ENCODE data around the gene AADACL3.
"Not testable (repeated sequence)": the region's sequence is repeated elsewhere in the genome, so short reads cannot be mapped to it uniquely, and the experiment has no call there.

Gene AADACL3, protein sequence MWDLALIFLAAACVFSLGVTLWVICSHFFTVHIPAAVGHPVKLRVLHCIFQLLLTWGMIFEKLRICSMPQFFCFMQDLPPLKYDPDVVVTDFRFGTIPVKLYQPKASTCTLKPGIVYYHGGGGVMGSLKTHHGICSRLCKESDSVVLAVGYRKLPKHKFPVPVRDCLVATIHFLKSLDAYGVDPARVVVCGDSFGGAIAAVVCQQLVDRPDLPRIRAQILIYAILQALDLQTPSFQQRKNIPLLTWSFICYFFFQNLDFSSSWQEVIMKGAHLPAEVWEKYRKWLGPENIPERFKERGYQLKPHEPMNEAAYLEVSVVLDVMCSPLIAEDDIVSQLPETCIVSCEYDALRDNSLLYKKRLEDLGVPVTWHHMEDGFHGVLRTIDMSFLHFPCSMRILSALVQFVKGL

DNA sequence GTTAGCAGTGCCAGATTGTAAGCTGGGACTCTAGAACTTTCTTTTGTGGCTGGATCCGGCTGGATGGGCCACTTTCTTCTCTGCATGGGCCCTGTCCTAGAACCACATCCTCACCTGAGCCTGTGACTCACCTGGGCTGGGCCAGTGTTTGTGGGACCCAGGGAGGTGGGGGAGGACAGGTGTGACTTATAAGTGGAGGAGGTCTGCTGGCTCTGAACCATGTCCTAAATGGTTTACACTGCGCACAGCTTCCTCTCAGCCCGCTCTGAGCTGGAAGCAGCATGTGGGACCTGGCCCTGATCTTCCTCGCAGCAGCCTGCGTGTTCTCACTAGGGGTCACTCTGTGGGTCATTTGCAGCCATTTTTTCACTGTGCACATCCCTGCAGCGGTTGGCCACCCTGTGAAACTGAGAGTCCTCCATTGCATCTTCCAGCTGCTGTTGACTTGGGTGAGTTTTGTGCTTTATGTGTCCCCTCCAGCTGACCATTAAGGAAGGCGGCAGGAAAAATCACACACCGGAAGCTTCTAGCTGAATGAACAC lies at the start of gene AADACL3:
TSS of gene AADACL3 (plus strand) at position 215 of the 542 bp plus-strand sequence. CDS start at position 282, 67 bp downstream.
- DNase-seq: no peak

GRCh38 chr1:12666141-12666735 lies 49.7 kb upstream of the AADACL3 start:
- no peak for DNase-seq

DNA sequence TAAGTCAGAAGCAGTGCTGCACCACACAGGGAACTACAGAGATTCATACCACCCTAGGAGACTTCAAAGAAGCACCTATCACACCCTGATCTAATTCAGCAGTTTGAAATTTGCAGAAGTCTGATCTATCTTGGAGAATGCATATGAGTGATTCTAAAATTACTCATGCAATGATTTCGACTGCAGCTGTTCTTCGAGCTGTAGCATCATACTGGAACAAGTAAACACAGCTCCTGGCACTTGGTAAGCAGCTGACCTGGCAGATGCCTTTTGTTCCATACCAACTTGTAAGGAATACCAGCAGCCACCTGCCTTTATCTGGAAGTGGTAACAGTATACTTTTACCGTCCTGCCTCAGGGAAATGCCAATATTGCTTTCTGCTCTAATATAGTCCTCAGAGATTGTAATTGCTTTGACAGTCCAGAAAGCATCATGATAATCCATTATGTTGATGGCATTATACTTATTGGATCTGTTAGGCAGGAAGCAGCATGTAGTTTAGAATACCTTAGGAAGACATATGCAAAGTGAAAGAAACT lies 46.3 kb upstream of the AADACL3 start:
- no peak for DNase-seq

DNA sequence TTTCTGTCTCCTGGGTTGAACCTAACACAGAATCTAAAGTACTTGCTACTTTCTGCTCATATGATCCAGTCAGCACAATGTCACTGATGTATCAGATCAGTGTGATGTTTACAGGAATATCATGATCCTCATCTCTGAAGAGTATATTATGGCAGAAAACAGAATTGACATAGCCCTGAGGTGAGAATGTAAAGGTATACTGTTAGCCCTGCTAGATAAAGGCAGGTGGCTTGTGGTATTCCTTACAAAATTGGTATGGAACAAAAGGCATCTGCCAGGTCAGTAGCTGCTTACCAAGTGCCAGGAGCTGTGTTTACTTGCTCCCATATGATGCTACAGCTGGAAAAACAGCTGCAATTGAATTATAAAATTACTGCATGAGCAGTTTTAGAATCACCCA lies 41.6 kb upstream of the AADACL3 start:
- no peak for DNase-seq

DNA sequence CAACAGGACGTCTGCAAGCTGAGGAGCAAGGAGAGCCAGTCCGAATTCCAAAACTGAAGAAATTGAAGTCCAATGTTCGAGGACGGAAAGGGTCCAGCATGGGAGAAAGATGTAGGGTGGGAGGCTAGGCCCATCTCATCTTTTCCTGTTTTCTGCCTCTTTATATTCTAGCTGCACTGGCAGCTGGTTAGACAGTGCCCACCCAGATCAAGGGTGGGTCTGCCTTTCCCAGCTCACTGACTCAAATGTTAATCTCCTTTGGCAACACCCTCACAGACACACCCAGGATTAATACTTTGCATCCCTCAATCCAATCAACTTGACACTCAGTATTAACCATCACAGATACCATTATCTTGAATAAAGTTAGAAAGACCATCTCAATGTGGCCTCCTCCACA lies 39.8 kb upstream of the AADACL3 start:
- not testable (repeated sequence) for DNase-seq

DNA sequence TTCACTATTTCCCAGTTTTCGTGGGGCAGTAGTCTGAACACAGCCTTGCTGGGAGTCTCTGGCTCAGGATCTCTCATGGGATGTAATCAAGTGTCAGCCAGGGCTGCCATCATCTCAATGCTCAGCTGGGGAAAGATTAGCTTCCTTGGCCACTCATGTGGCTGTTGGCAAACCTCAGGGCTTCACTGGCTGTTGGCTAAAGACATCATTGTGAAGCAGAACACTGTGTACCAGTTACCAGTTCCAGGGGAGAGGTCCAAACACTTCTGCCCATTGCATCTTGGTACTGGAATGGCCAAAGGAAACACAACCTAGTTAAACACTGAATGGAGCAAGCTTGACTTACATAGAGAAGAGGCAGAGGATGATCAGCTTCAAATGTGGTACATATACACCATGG lies 38.3 kb upstream of the AADACL3 start:
- DNase-seq: no peak

DNA sequence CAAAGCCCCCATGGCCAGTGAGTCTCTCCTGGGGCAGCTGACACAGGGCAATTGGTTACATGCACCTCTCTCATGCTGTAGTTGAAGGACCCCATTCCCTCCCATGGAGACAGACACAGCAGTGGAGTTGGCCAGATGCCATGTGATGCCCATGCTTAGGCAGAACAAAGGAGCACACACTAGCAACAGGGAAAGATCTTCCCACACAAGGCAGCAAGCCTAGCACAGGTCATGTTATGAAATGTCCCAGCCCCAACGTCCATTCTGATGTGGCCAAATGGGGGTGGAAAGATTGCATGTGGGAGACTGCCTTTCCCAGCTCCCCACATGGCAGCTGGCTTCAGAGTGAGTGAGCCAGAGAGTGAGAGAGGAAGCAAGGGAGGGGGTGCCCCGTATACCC lies 37.6 kb upstream of the AADACL3 start:
- no peak for DNase-seq

- DNase-seq: no peak
Observed at GRCh38 chr1:12678820-12679219, 37.1 kb upstream of the AADACL3 start.

- no peak for DNase-seq
Observed at GRCh38 chr1:12690156-12690555, 25.8 kb upstream of the AADACL3 start.

DNA sequence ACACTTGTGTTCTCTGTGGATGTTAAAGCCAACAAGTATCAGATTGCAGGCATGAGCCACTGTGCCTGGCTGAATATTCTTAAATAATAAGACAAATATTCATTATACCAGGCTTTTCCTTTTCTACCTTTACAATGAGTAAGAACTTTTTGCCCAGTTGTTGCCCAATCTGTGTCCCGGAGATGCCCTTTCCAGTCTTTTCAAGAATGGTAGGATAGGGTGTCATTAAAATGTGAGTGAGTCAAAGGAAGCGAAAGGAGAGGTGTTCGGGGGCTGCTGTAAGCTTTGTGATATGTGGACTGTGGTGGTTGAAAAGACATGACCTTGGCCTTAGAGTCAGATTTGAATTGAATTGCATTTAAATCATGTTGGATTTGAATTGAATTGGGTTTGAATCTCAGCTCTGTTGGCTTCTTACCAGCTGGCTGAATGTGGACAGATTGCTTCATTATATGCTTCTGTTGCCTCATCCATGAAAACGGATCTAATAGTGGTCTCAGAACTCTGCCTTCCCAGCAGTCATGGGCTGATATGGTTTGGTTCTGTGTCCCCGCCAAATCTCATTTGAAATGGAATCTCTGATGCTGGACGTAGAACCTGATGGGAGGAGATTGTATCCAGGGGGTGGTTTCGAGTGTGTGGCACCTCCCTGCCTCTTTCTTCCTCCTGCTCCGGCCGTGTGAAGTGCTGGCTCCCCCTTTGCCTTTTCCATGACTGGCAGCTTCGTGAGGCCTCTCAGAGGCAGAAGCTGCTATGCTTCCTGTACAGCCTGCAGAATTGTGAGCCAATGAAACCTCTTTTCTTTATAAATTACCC lies 22.7 kb upstream of the AADACL3 start:
- DNase-seq: no peak

- no peak for DNase-seq
Observed at GRCh38 chr1:12696658-12697057, 19.3 kb upstream of the AADACL3 start.

- no peak for DNase-seq
Observed at GRCh38 chr1:12697397-12697796, 18.5 kb upstream of the AADACL3 start.

DNA sequence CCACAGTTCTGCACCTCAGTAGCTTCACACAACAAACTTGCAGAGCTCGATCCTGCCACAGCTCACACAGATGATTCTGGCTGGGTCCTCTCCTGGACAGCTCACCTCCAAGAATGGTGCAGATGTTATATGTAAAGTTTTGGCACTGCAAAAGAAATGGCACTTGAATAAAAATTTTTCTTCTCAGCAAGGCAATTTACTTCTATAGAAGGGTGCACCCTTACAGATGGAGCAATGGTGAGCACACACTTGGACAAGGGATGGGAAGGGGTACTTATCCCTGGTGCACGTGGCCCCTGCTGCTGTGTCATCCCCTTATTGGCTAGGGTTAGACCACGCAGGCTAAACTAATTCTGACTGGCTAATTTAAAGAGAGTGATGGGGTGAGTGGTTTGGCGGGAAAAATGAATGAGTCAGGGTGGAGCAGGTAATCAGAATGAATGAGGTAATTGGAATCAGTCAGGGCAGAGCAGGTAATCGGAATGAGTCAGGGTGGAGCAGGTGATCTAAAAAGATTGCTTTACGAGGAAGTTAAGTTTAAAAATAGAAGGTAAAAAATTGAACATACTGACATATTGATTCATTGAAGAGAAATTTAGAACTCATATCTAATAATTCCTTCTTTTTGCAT lies 12.0 kb upstream of the AADACL3 start:
- DNase-seq: no peak

DNA sequence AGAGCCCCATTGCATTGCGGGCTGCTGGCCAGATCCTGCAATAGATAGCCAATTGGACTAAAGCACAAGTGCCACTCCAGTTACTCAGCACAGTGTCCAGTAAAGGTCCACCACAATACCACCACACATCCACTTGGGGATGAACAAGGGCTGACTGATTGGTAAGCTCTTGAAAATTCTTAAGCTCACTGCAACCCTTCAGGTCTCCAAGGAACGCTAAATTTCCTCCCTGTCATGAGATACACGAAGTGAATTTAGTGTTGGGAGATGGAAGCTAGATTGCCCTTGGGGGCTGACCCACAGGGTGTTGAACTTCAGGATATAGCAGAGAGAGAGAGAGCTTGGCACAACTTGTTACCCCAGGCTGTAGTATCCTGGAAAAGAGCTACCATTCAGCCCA lies 9.8 kb upstream of the AADACL3 start:
- no peak for DNase-seq

GRCh38 chr1:12708396-12709090 lies 7.4 kb upstream of the AADACL3 start:
- no peak for DNase-seq

- no peak for DNase-seq
Observed at GRCh38 chr1:12709091-12709491, 6.8 kb upstream of the AADACL3 start.

DNA sequence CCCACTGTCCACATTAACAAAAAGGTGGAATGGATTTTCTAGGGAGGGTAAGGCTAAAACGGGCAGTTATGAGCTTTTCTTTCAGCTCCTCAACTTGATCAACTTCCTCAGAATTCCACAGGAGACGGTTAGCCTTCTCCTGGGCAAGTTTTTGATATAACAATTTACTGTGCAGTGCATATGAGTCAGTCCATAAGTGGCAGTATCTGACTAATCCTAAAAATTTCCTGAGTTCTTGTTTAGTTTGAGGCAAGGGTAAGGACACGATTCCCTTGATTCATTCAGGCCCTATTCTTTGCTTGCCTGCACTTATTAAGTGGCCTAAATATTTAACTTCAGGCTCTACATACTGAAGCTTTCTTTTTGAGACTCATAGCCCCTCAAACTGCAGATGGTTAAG lies 6.2 kb upstream of the AADACL3 start:
- DNase-seq: no peak

DNA sequence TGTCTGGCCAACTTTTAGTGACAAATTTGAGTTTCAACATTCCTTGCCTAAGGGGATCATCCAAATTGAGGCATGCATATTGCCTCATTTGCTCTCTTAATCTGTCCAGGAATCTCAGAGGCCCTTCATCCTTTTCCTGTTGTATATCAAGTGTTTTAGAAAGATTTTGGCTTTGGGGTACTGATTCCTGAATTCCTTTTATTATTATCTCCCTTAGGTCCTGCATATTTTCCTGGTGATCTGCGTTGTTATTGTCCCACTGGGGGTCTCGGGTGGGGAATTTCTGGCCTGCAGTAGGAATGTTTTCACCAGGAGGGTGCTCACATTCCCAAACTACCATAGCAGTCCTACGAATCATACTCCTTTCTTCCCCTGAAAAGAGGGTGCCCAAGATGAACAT lies 4.4 kb upstream of the AADACL3 start:
- DNase-seq: no peak

DNA sequence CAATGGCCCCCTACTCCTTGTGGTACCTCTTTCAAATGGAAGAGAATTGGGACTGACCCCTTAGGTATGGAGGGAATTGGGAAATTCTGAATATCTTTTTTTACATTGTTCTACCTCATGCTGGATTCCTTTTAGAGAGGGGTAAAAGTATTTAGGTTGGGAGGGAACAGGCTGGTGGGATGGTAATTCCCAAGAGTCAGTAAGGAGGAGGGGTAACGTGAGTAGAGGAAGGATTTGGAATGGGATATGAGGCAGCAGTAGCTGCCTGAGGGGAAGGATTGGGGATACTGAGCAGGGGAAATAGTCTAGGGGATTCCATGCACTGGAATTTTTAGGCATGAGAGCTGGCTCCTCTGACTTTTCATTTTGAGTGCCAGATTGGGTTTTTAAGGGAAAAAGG lies 3.8 kb upstream of the AADACL3 start:
- DNase-seq: no peak

GRCh38 chr1:12712929-12713328 lies 3.0 kb upstream of the AADACL3 start:
- DNase-seq: no peak

DNA sequence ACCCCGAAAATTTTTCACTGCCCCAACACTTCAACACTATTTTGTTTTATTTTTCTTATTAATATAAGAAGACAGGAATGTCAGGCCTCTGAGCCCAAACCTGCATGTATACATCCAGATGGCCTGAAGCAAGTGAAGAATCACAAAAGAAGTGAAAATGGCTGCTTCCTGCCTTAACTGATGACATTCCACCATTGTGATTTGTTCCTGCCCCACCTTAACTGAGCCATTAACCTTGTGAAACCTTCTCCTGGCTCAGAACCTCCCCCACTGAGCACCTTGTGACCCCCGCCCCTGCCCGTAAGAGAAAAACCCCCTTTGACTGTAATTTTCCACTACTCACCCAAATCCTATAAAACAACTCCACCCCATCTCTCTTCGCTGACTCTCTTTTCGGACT lies 2.3 kb upstream of the AADACL3 start:
- DNase-seq: not testable (repeated sequence)

All from NCI-H146 (cell line).